Measurements from ENCODE around the gene DENND10.

The DENND10 gene

GRCh38 chr10:119103903-119104653 lies at the start of gene DENND10:
DENND10 (plus strand) TSS chr10:119104113; CDS start chr10:119104143, 30 bp downstream.
- TF ChIP-seq GATA1 (IDR thresholded peaks at IDR 0.05; ENCODE audit: low read depth, low read length), result no peak
- peak; percentile 58 for TF ChIP-seq POLR2A (IDR thresholded peaks at IDR 0.05; ENCODE audit: low read length)
- DNase-seq, result peak; percentile 88 to 94

DNA sequence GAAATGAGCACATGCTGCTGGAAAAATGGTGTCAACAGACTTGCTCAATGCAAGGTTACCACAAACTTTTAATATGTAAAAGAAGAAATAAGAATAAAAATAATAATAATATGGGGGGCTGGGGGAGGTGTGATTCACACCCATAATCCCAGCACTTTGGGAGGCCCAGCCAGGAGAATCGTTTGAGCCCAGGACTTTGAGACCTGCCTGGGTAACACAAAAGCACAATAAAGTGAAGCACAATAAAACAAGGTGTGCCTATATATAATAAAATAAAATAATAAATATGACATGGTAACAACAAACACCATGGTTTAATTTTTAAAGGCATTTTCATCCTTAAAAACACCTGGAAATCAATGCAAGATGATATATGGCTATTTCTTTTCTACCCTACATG lies 48.4 kb upstream of the DENND10 start:
- TF ChIP-seq GATA1 (IDR thresholded peaks at IDR 0.05; ENCODE audit: low read depth, low read length) (no peak), POLR2A (IDR thresholded peaks at IDR 0.05; ENCODE audit: low read length) (no peak)

GRCh38 chr10:119058010-119058409 lies 45.9 kb upstream of the DENND10 start:
- TF ChIP-seq POLR2A (IDR thresholded peaks at IDR 0.05; ENCODE audit: low read length), result no peak
- no peak for TF ChIP-seq GATA1 (IDR thresholded peaks at IDR 0.05; ENCODE audit: low read depth, low read length)

More for the DNA sequence above, 48.4 kb upstream of the DENND10 start:
- DNase-seq, result no peak

GRCh38 chr10:119059557-119059956 lies 44.4 kb upstream of the DENND10 start:
- TF ChIP-seq GATA1 (IDR thresholded peaks at IDR 0.05; ENCODE audit: low read depth, low read length) (no peak), POLR2A (IDR thresholded peaks at IDR 0.05; ENCODE audit: low read length) (no peak)
- no peak for DNase-seq

More at GRCh38 chr10:119058010-119058409, 45.9 kb upstream of the DENND10 start:
- no peak for DNase-seq

DNA sequence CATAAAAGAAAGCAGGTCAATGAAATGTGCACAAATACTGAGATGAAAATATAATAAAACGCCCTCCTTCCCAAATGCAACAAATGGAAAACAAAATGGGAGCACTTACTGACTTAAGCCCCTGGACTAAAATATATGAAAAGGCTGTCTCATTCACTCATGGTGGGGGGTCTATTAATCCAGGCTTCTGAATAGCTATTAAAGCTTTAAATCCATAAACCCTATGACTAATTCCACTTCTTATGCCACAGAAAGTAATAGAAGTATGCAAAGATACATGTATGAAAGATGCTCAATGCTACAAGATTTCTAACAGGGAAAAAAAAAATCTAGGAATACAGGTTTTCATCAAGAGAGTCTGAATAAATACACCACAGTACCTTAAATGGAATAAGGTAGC lies 43.8 kb upstream of the DENND10 start:
- no peak for DNase-seq
- TF ChIP-seq GATA1 (IDR thresholded peaks at IDR 0.05; ENCODE audit: low read depth, low read length) (no peak), POLR2A (IDR thresholded peaks at IDR 0.05; ENCODE audit: low read length) (no peak)

DNA sequence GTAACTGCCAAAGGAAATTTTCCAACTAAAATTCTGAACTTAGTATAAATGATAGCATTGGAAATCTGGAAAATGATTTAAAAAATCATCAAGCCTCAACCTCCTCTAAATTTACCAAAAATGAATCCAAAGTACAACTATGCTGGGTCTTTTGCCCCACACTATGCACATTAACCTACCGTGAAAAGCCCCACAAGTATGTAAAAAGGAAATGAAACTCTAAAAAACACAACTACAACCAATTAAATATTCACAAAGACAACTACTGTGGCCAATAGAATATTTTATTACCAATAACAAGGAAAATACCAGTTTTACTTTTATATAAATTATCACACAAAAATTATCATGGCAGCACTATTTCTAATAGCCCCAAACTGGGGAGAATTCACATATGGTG lies 42.6 kb upstream of the DENND10 start:
- DNase-seq, result no peak
- no peak for TF ChIP-seq GATA1 (IDR thresholded peaks at IDR 0.05; ENCODE audit: low read depth, low read length)
- no peak for TF ChIP-seq POLR2A (IDR thresholded peaks at IDR 0.05; ENCODE audit: low read length)

DNA sequence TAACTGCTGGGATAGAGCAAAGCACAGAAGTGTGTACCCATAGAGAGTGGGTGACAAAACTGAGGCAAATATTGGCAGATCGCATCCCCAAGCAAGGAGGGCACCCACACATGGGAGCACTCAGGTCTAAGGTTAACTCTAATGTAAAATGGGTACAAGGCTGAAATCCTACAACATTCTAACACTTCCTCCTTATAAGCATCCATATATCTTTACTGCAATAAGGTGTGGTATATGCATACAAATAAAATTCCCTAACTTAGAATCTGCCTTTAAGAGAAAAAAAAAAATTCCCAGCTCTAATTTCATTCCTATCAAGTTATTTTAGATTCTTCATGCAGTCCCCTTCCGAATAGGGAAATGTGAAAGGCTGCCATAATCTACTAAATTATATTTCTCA lies 42.0 kb upstream of the DENND10 start:
- TF ChIP-seq POLR2A (IDR thresholded peaks at IDR 0.05; ENCODE audit: low read length) (no peak), GATA1 (IDR thresholded peaks at IDR 0.05; ENCODE audit: low read depth, low read length) (no peak)
- no peak for DNase-seq

- no peak for DNase-seq
- no peak for TF ChIP-seq GATA1 (IDR thresholded peaks at IDR 0.05; ENCODE audit: low read depth, low read length)
Measured at GRCh38 chr10:119070395-119071165, 33.3 kb upstream of the DENND10 start.

GRCh38 chr10:119073584-119073983 lies 30.3 kb upstream of the DENND10 start:
- TF ChIP-seq POLR2A (IDR thresholded peaks at IDR 0.05; ENCODE audit: low read length) (no peak), GATA1 (IDR thresholded peaks at IDR 0.05; ENCODE audit: low read depth, low read length) (no peak)
- no peak for DNase-seq

DNA sequence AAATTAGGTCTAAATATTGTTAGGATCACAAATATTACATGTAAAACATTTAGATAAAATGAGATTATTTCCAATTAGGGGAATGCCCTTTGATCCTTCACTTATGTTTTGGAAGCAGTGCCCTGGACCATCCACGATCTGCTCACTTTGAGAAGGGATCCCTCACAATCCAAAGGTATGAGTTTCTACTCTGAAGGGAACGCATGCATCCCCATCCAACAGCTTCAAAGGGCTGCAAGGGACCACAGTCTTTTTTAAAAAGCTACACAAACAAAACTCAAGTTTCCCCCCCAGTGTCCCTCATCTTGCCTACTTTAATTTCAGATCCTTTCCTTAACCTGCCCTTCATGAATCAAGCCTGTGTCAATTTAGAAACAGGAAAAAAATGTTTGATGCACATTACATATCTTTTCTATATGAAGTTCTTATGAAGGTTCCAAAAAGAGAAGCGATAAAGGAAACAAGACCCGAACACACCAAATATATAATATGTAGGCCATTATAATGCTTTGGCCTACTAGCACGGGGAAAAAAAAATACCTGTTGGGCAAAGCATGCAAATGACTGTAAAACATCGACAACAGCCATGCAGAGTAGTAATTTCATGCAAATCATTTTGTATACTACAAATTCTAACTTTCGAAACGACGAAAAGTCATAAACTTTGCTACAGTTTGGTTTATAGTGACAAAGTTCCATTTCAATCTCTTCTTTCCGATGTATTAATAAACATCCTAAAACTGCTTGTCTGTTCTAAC lies 25.3 kb upstream of the DENND10 start:
- TF ChIP-seq POLR2A (IDR thresholded peaks at IDR 0.05; ENCODE audit: low read length), result no peak
- no peak for TF ChIP-seq GATA1 (IDR thresholded peaks at IDR 0.05; ENCODE audit: low read depth, low read length)
- DNase-seq, result peak in 1 of 2 experiments; percentile 34

DNA sequence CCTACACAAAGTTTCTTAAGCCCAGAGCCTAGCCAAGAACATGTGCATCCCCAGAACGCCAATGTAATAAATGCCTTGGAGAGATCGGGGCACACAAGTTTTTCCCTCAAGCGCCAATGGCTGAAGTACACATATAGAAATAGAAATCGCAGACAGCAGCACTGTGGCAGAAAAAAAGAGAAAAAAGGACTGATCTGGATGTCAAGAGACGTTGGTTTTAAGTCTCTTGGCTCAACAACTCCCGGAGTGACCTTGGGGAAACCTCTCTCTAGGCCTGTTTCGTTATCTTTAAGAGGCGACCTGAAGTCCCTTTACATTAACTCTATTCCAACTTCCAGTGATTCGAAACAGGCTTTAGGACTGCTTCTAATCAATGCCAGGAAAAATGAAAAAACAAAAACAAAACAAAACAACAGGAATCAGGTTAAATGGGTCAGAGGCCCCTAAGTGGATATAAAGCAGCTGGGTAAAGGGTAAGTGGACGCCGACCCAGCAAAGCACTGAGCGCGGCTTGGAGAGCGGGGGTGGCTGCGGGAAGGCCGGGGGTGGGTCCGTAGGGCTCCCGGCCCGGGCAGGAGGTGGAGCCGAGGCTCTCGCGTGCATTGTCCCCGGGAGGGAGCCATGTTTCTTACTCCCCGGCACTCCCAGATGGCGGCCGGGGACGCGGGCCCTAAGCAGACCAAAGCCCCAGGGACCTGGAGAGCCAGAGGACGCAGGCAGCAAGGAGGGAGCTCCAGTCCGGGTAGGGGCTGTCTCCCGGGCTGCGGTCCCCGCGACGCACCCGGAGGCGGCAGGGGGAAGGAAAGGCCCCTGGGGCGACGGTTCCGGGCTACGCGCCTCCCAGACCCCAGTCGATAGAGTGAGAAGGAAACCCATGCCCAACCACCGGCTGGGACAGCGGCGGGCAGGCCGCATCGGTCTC lies 24.1 kb upstream of the DENND10 start:
- peak; percentile 80 to 85 for DNase-seq
- TF ChIP-seq POLR2A (IDR thresholded peaks at IDR 0.05; ENCODE audit: low read length) (no peak), GATA1 (IDR thresholded peaks at IDR 0.05; ENCODE audit: low read depth, low read length) (no peak)

DNA sequence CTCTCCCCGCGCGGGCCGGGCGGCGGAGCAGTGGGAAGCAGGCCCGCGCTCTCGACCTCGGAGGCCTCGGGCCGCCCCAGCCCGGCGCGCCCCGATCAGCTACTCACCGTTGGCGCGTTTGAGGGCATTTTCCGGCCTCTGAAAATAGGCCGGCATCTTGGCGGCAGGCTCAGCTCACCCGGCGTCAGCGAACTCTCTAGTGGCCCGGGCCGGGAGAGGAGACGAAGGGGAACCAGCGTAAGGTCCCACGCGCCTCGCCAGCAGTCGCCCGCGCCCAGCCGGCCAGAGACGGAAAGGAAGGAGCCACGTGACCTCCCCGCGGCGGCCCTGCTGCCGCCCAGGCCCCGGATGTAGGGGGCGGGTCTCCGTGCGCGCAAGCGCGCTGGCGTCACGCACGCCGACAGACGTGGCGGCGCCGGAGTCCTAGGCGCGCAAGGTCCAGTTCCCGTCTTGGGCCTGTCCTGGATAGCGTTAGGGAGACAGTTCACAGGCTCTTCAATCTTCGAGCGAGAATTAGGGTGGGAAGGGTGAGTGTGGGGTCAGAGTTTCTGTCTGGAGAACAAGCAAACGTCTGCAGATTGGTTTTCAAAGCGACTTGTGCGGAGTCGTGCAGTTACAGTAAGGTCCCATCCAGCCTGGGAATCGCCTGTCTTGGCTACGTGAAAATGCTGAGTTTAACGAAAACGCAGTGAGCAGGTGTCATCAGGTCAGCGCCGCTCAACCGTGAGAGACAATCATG lies 23.2 kb upstream of the DENND10 start, which contains the start of gene EIF3A:
EIF3A (minus strand) TSS at position 297 of the 739 bp plus-strand sequence; CDS start at position 156, 141 bp downstream.
- TF ChIP-seq GATA1 (IDR thresholded peaks at IDR 0.05; ENCODE audit: low read depth, low read length) (no peak), POLR2A (IDR thresholded peaks at IDR 0.05; ENCODE audit: low read length) (peak; percentile 98)

More for the DNA sequence above, 23.2 kb upstream of the DENND10 start, which contains the start of gene EIF3A:
- DNase-seq, result peak; percentile 95 to 97
